Body of pancreas (tissue), 4 donors: ENCODE results near the gene ZNF621. TPM values are rescaled to one million over a fixed set of nuclear protein-coding genes. Genes with fewer than 3 reads are reported as not detected.
"Not testable (repeated sequence)": the region's sequence is repeated elsewhere in the genome, so short reads cannot be mapped to it uniquely, and the experiment has no call there.

Source experiments
- ATAC-seq: fragments of 150-250 bp; one replicate; pipeline ENCODE4 v1.9.1; 2016
- DNase-seq, 4 donors: peaks; one replicate each; pipeline ENCODE4 v3.0.0-alpha.2; 2019
- H3K27ac ChIP-seq, 4 donors: fragments of 200-600 bp; sonication (generic); 1 replicate in 3 of 4; 2 replicates in 1 of 4; pipeline versions ENCODE4 v1.5.1 to v1.6.1; 2016 to 2019; ENCODE audit warnings: mild to moderate bottlenecking in 1 of 4, mixed read lengths in 1 of 4, moderate library complexity in 1 of 4
- H3K27me3 ChIP-seq, 2 donors: fragments of 200-600 bp; sonication (generic); one replicate each; pipeline ENCODE4 v1.6.0; 2016; ENCODE audit warnings: mild to moderate bottlenecking in 1 of 2
- H3K36me3 ChIP-seq, 2 donors: fragments of 200-600 bp; sonication (generic); replicated peaks in 1 of 2; 2 replicates each; pipeline ENCODE4 v1.5.1; 2016; ENCODE audit warnings: low read depth in 2 of 2; ENCODE audit not compliant: insufficient read depth in 1 of 2
- H3K4me1 ChIP-seq: fragments of 200-600 bp; sonication (generic); one replicate; pipeline ENCODE4 v1.6.0; 2016
- H3K4me3 ChIP-seq, 2 donors: fragments of 200-600 bp; sonication (generic); 1 replicate in 1 of 2; 2 replicates in 1 of 2; pipeline ENCODE4 v1.5.1; 2016 to 2019
- H3K9me3 ChIP-seq, 3 donors: fragments of 200-600 bp; sonication (generic); 1 replicate in 2 of 3; 2 replicates in 1 of 3; pipeline ENCODE4 v1.5.1; 2016
- CTCF ChIP-seq, 7 experiments: fragments of 450-650 bp in 4 of 7; fragments of 200-600 bp in 3 of 7; sonication (generic) in 3 of 7; IDR thresholded peaks; one replicate each; pipeline ENCODE4 v1.5.1; 2016 to 2019; ENCODE audit warnings: antibody characterized with exemption in 7 of 7
- POLR2A ChIP-seq, 3 donors: fragments of 450-650 bp; IDR thresholded peaks; one replicate each; pipeline ENCODE4 v1.6.1; 2016; ENCODE audit warnings: antibody characterized with exemption in 3 of 3, mild to moderate bottlenecking in 2 of 3
- WGBS, 2 donors: methylation state at CpG; one replicate each; pipeline ENCODE4 v1.1.5; 2017; 5-methylcytosine and 5-hydroxymethylcytosine counted together
- intact Hi-C: fragments of 100-400 bp; cut with DNase I; formaldehyde crosslinking; loops from one replicate; pipeline ENCODE4 v1.15.1; 2023
- total RNA-seq, 2 donors: library from RNA; depleted of rRNA; stranded (reverse); fragments of >200 nt; gene quantifications; one replicate each; pipeline ENCODE4 v1.1.0, GENCODE V29; 2016

The ZNF621 gene
- total RNA-seq, 2 donors from 2014 or later = 13.2 to 14.0 TPM

- intact Hi-C loops = no loop called here
- 76 to 78% methylated on average over 7 of the region's 7 CpGs for WGBS, 2 donors
- no peaks in the 10 kb centered on the region for H3K36me3 ChIP-seq
Measured at GRCh38 chr3:40557575-40558161, 32.9 kb downstream of the ZNF621 start.

GRCh38 chr3:40562482-40562881 lies 37.7 kb downstream of the ZNF621 start:
- H3K4me3 ChIP-seq, intact Hi-C loops, ATAC-seq, DNase-seq, H3K9me3 ChIP-seq, H3K27me3 ChIP-seq, H3K27ac ChIP-seq, H3K36me3 ChIP-seq, H3K4me1 ChIP-seq: not testable (repeated sequence)
- 86 to 88% methylated on average over 9 of the region's 9 CpGs for WGBS, 2 donors

More at GRCh38 chr3:40557575-40558161, 32.9 kb downstream of the ZNF621 start:
- no peaks in the 10 kb centered on the region for H3K9me3 ChIP-seq
- no peak overlapping the region for H3K4me3 ChIP-seq
- no peaks in the 10 kb centered on the region for H3K4me1 ChIP-seq
- H3K27me3 ChIP-seq = no peaks in the 10 kb centered on the region
- no peak for ATAC-seq
- DNase-seq = no peak
- H3K27ac ChIP-seq = no peak overlapping the region
- no peak for TF ChIP-seq CTCF (IDR thresholded peaks at IDR 0.05)
- TF ChIP-seq POLR2A (IDR thresholded peaks at IDR 0.05) = no peak

GRCh38 chr3:40565629-40566028 lies 40.9 kb downstream of the ZNF621 start:
- H3K9me3 ChIP-seq, ATAC-seq, H3K4me1 ChIP-seq, intact Hi-C loops, DNase-seq, H3K27me3 ChIP-seq, H3K36me3 ChIP-seq, H3K4me3 ChIP-seq, H3K27ac ChIP-seq: not testable (repeated sequence)
- 63 to 68% methylated on average over 5 of the region's 5 CpGs for whole genome bisulfite sequencing, 2 donors

- TF ChIP-seq CTCF (IDR thresholded peaks at IDR 0.05) (no peak), POLR2A (IDR thresholded peaks at IDR 0.05) (no peak)
- no peaks in the 10 kb centered on the region for H3K4me1 ChIP-seq
- no peaks in the 10 kb centered on the region for H3K36me3 ChIP-seq
- no peak overlapping the region for H3K27ac ChIP-seq
- H3K9me3 ChIP-seq = peaks cover 0 to 8% (median 0%) of the 10 kb centered on the region in 3 donors
- intact Hi-C loops = no loop called here
- WGBS, 2 donors = 56 to 64% methylated on average over 4 of the region's 4 CpGs
- no peaks in the 10 kb centered on the region for H3K27me3 ChIP-seq
- DNase-seq (no peak), ATAC-seq (no peak)
- H3K4me3 ChIP-seq = no peak overlapping the region
Measured at GRCh38 chr3:40566694-40567093, 41.9 kb downstream of the ZNF621 start.

GRCh38 chr3:40572588-40572987 lies 47.8 kb downstream of the ZNF621 start:
- WGBS, 2 donors = 63 to 65% methylated on average over 2 of the region's 2 CpGs
- Histone ChIP-seq H3K36me3 (no peaks in the 10 kb centered on the region), H3K4me1 (no peaks in the 10 kb centered on the region), H3K4me3 (no peak overlapping the region), H3K9me3 (peaks cover 0 to 8% (median 0%) of the 10 kb centered on the region in 3 donors), H3K27me3 (no peaks in the 10 kb centered on the region), H3K27ac (no peak overlapping the region)
- ATAC-seq (no peak), DNase-seq (no peak)
- TF ChIP-seq CTCF (IDR thresholded peaks at IDR 0.05) (no peak), POLR2A (IDR thresholded peaks at IDR 0.05) (no peak)
- intact Hi-C loops = no loop called here

GRCh38 chr3:40574050-40574449 lies 49.3 kb downstream of the ZNF621 start:
- Histone ChIP-seq H3K36me3 (no peaks in the 10 kb centered on the region), H3K9me3 (peaks cover 0 to under 1% (median 0%) of the 10 kb centered on the region in 3 donors), H3K4me1 (no peaks in the 10 kb centered on the region), H3K27me3 (no peaks in the 10 kb centered on the region), H3K27ac (no peak overlapping the region), H3K4me3 (no peak overlapping the region)
- DNase-seq (no peak), ATAC-seq (no peak)
- WGBS, 2 donors = 84% methylated on average over 2 of the region's 2 CpGs
- TF ChIP-seq CTCF (IDR thresholded peaks at IDR 0.05) (no peak), POLR2A (IDR thresholded peaks at IDR 0.05) (no peak)
- intact Hi-C loops = no loop called here
